Esophagus mucosa (tissue), 1 donor: ENCODE results near the gene POMGNT2. TPM values are rescaled to one million over a fixed set of nuclear protein-coding genes. Genes with fewer than 3 reads are reported as not detected.

Experiments used
- ATAC-seq: fragments of 200-7000 bp; cut with Tn5 transposase; one replicate; pipeline ENCODE4 v1.9.1; 2020
- total RNA-seq: library from RNA; stranded (reverse); gene quantifications from one replicate; pipeline ENCODE4 v1.2.4, GENCODE V29; 2023
- donor health status: DM: yes; HTN: yes; CAD: no.

The POMGNT2 gene
- total RNA-seq, 1 donor from 2014 or later = 4.7 TPM

DNA sequence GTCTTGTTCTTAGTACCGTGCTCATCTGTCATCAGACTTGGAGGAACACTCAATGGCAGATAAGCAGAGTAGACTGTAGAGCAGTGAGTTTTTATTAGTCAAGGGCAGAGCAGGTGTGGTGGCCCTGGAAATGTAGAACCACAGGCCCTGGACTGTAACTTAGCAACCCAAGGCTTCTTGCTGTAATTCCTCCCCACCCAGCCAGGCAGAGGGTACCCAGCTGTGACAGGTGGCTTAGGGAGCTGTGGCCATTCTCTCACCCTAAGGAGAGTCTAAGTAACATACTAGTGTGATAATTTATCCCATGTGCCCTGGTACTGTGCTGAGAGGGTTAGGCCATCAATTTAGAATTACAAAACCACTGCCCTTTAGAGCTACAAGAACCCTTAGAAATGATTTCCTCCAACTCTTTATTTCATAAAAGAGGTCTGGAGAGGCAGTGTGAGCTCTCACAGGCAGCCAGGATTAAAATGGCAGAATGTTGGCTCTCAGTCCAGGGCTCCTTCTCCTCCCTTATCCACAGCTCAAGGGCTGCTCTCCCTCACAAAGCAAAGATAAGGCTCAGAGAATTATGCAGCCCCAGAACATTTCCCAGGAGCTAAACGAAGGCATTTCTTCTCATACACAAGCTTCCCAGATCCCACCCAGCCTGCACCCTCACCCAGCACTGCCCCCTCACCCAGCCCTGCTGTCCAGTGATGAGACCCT lies 3.0 kb downstream of the POMGNT2 start:
- ATAC-seq = no peak

DNA sequence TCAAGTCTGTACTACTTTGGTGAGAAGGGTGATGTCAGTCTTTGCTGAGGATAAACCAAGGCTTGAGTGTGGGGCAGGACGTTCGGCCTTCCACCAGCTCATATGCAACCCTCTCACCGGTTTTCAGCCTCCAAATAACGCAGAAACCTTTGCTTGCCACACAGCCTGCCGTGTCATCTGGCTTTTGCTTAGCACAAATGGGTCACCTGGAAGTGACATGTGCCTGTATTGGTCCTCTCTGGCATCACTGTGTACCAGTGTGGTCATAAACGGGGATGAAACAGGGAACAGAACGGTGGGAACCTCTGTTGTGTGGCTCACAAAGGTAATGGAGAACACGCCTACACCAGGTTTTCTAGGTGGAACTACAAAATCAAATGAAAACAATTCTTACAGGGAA lies 7.1 kb downstream of the POMGNT2 start:
- ATAC-seq = no peak

DNA sequence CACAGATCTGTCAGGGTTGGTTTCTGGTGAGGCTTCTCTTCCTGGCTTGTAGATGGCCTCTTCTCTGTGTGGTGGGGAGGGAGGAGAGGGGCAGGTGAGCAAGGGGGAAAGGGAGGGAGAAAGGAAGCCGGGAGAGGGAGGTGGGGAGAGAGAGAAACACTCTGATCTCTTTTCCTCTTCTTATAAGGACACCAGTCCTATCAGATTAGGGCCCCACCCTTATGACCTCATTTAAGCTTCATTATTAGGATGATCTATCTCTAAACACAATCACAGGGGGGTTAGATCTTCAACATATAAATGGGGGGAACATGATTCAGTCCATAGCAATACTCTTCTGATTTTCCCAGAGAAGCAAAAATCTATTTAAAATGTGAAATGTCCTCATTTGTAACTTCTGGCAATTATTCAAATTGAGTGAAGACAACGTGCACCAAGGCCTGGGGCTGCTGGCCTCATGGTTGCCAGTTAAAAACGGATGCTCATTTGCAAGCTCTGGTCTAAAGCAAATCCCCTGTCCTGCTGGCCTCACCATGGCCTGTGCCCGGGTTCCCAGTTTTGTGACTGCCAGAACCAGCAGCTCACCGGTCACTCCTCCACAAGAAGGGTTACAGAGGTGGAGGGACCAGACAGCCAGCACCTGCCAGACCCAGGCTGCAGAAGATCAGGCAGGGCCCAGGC lies 8.3 kb downstream of the POMGNT2 start:
- no peak for ATAC-seq

DNA sequence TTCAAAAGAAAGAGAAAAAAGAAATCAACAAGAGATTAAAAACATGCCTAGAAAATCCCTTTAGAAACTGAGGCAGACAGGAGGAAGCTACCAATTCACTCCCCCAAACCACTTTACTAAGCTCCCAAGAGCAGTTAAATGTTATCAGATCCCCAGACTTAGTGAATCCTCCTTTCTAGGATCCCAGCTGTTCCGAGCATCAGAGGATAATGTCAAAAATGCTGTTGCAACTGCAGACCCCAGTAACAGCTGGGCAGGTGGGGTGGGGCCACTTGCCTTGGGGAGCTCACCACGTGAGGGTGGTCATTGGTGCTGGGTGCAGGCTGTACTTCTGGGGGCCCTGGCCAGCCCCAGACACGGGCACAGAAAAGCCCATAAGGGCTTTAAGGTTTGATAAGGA lies 9.1 kb downstream of the POMGNT2 start:
- ATAC-seq = no peak

DNA sequence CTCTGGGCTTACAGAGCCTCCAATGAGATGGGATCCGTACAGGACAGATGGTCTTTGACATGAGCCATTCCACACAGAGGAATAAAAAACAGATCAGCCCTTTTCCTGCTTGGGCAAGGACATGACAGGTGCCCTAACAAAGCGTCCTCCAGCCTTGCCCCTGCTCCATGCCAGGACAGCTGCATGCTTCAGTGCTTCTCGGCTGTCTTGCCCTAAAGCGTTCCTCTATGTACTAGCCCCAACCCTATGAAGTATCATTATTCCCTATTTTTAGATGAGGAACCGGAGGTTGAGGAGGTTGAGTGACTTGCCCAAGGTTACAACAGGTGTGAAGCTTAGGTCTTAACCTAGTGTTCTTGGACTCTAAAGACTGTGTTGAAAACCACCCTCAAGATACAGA lies 10.5 kb downstream of the POMGNT2 start:
- no peak for ATAC-seq

DNA sequence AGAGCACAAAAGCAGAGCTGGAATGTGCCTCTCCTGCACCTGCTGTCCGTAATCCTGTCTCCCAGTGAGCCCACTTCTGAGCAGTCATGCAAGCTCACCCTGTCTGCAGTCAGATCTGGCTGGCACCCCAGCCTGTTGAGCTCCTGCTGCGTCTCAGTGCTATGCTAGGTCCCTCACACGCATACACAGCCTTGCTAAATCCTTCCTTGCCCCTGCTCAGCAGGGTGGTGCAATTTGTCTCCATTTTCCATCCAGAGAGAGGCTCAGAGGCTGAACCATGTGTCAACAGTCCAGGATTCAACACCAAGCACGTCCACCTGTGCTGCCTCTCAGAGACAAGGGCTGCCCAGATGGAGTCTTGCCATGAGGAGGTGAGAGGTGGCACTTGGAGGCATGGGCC lies 11.0 kb downstream of the POMGNT2 start:
- no peak for ATAC-seq

DNA sequence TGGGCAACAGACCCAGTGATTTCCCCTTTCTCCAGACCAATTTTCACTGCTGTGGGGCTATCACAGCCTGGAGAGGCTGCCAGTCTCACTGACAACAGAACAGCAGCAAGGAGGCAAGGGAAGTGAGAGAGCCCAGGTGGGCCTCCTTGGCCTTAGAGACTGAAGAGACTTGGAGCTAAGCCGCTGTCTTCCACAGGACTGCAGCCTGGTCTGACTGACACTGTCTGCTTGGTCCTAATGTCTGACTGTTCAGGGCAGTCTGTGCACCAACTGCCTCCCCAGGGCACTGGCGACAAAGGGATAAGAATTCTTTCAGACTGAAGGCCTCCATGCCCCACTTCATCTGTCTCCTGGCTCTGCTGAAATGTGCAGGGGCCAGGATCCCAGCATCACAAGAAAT lies 11.5 kb downstream of the POMGNT2 start:
- no peak for ATAC-seq

DNA sequence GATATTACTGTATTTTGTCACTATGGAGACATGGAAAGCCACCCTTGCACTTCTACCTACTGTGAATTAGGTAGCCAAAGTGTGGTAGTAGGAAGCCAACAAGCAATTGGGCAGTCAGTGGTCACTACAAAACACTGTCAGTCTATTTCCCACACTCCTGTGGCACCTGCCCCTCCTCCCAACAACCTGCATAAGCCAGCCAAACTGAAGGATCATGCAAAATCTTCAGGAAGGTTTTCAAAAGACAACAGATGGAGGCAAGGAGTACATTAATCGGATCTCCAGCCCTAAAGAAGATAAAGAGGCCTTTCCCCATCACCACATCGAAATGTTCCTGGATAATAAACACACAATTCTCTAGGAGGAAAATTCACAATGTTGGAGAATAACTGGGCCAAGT lies 11.9 kb downstream of the POMGNT2 start:
- ATAC-seq = no peak

DNA sequence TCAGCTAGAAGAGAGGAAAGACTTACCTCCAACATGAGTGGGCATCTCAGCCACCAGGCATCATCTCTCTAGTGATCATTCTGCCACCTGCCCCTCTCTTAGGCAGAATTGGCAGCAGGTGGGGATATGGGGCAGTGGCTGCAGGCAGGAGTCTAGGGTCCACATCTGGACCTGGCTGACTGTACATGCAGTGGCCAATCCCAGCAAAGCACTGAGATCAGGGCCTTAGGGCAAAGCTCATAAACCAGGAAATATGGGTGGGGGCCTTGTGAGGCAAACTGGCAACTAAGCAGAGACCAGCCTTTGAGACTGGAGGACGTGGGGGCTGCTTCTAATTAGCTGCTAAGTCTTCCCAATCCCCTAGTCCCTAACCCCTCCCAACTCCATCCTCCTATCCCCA lies 12.9 kb downstream of the POMGNT2 start:
- no peak for ATAC-seq

DNA sequence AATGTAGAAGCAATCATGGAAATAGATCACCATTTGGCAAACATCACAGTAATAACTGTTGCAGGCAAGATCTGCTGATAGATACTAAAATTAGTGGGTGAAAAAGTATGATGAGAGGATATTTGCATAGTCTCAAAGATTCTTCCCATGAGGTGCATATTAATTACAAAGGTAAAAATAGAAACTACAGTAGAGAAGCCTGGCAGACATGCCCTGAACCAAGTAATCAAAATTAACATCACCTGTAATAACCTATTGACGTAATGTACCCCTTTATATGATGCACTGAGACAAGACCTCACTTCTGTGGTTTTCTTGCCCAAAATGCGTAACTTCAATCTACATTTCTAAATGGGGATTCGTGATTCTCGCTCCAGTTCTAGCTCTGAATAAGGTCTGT lies 14.4 kb downstream of the POMGNT2 start:
- no peak for ATAC-seq

DNA sequence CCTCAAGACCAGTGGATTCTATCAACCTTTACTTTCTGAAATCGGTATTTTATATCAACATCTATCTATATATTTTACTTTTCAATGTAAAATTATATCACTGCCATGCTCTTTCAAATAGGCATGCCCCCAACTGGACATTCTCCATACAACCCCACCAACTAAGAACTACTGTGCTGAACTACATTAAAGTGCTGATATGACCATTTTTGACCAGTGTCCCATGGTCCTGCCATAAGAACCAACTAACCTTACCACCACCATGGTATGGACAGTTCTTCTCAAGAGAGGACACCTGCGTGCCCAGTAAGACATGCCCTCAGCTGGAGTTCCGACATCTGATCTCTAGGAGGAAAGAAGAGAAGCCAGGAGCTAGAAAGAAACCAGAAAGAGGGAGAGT lies 15.6 kb downstream of the POMGNT2 start:
- no peak for ATAC-seq

DNA sequence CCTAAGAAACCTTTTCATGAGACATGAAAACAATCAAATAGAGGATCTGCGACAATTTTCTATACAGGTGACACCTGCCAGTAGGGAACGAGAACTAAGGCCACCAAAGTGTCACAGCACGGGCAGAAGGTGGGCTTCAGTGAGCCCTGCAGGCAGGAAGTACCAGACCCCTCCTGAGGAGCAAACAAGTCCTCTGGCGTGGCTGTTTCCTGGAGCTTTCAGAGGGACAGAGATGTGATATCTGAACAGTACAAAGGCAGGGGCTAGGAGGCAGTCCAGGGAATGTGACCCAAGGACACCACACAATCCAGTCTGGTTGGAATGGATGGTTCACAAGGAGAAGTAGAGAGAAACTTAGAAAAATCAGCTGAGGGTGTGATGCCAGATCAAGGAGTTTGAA lies 16.8 kb downstream of the POMGNT2 start:
- ATAC-seq = no peak

DNA sequence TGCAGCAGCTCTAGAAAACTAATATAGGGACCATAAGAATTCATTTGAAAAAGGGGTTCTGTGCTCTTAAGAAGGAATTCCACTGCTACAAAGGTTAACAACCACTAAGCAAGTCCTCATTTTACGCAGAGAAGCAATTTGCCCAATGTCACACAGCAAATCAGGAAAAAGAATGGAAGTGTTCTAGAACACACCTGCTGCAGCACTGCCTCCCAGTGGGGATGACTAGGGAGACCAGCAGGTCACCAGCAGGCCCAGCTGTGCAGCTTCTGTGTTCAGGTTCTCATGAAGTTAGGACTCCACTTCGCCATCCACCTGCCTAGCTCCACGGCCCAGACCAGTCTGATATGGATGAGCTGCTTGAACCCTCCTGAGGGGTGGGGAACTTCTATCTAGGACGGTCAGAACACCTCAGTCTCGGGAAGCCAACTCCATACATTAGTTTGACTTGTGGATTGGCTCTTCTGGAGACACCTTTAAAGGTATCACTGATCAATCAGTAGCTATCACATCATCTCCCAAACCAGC lies 18.6 kb downstream of the POMGNT2 start:
- no peak for ATAC-seq

DNA sequence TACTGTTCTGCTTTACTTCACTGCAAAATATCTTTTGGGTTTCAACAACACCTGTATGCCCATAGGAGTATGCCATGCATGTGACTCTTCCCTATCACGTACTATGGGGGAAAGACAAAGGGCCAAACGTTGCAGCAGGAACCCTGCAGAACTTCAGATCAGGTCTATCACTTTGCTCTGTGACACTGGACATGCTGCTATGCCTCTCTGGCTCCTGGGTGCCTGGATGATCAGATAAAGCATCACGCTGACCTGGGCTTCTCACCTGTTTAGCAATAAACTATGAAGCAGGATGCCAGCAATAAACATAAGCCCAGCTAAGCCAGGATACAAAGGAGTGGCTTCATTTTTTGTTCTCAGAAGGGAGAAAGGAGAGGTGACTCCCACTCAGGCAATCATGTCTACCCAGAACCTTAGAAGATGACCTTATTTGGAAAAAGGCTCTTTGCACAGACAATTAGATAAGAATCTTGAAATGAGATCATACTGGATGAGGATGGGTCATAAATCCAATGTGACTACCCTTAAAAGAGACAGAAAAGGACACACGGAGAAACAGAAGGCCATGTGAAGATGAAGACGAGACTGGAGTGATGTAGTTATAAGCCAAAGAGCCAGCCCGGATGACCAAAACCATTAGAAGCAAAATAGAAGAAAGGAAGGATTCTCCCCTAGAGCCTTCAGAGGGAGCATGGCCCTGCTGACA lies 19.3 kb downstream of the POMGNT2 start:
- ATAC-seq = no peak

DNA sequence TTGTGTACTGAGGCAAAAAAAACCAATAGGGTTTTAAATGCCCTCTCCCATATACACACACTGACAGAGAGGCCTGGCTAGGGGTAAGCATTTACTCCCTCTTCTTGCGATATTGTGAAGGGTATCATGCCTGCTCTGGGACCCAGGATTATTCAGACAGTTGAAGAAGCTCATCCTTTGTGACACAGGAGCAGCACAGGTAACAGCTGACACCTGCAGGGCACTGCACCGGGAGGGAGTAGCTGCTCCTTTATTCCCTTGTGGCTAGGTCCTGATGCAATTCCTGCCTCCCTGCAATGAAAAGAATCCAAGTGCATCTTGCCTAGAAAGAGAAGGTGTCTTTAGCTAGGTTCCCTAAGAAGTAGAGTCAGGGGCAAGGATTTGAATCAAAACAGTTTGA lies 23.4 kb downstream of the POMGNT2 start:
- no peak for ATAC-seq

DNA sequence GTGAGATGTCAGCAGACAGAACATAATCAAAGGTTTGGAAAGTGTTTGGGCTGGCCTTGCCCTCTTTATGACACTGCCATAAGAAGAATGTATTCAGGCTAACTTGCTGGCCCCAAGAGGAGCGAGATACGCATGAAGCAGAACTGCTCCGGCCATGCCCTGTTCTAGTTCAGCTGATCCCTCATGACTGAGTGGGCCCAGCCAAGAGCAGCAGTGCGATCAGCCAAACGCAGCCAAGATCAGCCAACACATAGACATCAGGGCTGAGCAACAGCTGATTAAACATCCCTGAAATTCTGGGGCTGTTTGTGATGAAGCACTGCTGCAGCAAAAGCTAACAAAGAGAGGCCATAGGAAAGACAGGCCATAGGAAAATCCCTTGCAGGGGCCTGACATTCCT lies 24.1 kb downstream of the POMGNT2 start:
- ATAC-seq = no peak

DNA sequence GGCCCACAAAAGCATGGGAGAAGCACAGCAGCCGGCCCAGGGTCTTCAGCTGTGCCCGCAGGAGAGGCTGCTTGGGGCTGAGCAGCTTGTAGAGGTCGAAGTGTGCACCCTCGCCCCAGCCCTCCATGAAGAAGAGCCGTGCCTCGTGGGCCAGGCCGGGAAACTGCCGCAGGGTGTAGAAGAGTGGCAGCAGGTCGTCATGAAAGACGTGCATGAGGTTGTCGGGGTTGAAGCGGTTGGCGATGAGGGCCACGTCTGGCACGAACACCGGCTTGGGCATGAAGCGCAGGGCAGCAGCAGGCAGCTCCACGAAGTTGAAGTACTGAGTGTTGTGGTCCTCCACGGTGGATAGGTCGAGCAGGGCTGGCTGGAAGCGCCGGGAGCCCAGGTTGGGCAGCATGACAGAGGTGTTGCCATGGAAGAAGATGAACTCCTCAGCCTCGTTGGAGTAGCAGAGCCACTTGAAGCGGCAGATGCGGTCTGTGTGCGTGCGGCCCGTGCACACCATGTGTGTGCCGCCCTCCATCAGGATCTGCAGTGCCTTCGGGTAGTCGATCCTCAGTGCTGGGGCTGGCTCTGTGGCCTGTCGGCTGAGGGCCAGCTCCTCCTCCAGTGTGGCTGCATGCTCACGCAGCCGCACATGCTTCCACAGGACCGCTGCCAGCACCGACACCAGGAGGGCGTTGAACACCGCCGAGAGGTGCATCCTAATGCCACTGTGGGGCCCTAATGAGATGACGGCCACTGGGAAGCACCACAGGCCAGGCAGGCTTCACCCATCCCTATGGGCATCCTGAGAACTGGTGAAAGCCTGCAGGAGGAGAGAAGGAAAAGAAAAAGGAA lies 24.9 kb downstream of the POMGNT2 start:
- no peak for ATAC-seq

DNA sequence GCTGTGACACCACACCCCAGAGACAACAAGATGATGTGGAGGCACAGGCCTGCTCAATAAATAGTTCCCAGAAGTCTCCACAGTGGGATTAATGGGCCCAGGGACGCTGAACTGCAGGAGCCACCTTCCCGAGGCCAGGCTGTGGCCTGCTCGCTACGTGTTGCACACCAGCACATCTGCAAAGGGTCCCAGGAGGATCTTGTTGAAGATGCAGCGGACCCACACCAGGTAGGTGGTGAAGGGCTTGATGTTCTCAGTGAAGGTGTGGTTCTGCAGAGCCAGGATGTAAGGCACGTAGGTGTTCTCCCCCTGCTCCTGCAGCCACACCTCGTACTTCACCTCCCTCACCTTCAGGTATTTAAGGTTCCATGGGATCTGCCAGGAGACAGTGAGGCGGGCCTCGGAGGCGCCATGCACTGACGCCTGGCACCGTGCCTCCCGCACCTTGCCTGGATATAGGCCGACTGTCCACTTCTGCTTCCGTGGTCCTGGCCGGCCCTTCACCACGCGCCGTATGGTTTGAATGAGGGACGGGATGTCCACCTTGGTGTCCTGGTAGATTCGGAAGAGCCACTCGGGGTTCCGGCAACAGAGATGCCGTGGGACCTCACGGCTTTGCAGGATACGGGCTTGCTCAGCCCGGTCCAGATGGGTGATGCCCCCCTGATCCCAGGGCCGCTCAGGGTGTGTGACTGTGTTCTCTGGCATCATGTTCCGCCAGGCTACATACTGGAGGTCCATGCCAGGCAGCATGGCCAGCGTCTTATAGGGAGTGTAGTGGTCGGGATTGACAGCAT lies 26.1 kb downstream of the POMGNT2 start:
- no peak for ATAC-seq

DNA sequence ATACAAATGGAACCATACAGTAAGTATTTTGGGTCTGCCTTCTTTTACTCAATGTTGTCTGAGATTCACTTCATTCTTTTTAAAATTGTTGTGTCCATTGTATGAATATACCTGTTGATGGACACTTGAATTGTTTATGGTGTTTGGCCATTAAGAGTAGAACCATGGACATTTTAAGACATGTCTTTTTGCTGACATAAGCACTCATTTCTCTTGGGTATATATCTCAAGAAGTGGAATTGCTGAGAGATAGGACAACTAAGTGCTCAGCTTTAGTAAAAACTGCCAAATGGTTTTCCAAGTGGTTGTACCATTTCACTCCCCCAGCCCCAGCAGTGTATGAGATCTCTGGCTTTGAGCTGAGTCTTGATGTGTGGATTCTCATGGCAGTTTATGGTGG lies 28.2 kb downstream of the POMGNT2 start:
- no peak for ATAC-seq

DNA sequence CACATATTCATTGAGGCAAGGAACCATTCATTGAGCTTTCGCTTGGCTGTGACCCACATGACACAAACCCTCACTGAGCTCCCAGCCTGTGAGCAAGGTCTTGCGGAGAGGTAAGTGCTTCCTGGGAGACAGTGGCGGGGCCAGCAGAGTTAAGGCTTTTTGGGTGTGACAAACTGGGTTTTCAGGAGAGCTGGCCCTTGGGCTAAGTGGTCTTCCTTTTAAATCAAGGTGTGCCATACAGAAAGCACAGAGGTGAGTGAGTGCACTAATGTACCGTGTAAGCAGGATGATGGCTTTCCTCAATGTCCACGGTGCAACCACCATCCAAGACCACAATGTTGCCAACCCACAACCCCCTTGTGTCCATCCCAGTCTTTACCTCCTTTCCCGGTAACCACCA lies 28.6 kb downstream of the POMGNT2 start:
- ATAC-seq = no peak

DNA sequence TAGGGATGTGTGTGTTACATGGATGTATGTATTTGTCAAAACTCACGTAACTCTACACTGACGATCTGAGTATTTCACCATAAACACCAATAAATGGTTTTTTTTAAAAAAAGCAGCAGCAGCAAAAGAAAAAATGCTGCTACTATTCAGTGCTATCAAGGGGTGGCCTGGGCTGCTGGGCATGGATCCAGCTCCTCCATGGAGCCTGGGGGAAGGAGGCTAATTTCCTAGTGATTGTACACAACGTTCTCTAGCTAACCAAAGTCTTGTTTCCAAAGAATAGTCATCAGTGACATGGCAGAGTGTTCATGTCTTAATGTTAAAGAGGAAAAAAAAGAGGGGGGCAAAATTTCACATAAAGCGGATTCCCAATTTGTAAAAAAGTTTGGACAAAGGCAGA lies 29.0 kb downstream of the POMGNT2 start:
- ATAC-seq = no peak
